Fibroblast of pulmonary artery (primary cell): ENCODE measurements around the gene TES.
A peak's percentile ranks its signal among the peaks of the same experiment; 100 is the strongest.

Experiments
- DNase-seq: peaks from one replicate; pipeline ENCODE4 v3.0.0-alpha.2; 2010; ENCODE audit warnings: low read depth
- H3K4me3 ChIP-seq: replicated peaks from 2 replicates; pipeline ENCODE4 v1.5.1; 2011; ENCODE audit warnings: low read depth, mild to moderate bottlenecking, control low read depth, low read length, moderate library complexity
- CTCF ChIP-seq: IDR thresholded peaks from 2 replicates; pipeline ENCODE4 v1.5.1; 2011; ENCODE audit warnings: mild to moderate bottlenecking, control low read depth, low read length, inconsistent platforms; ENCODE audit errors: missing control alignments

The TES gene

GRCh38 chr7:116193329-116194087 lies 16.8 kb upstream of the TES start:
- no peak for TF ChIP-seq CTCF
- H3K4me3 ChIP-seq: no peak overlapping the region
- no peak for DNase-seq

- no peak overlapping the region for H3K4me3 ChIP-seq
- DNase-seq: no peak
- no peak for TF ChIP-seq CTCF
These were observed 16.2 kb upstream of the TES start for GRCh38 chr7:116194115-116194514.

- no peak for TF ChIP-seq CTCF
- H3K4me3 ChIP-seq: no peak overlapping the region
- DNase-seq: peak; percentile 76
These were observed 14.9 kb upstream of the TES start for GRCh38 chr7:116195451-116195850.

GRCh38 chr7:116196947-116197346 lies 13.4 kb upstream of the TES start:
- no peak for TF ChIP-seq CTCF
- H3K4me3 ChIP-seq: no peak overlapping the region
- DNase-seq: no peak

GRCh38 chr7:116197360-116197759 lies 13.0 kb upstream of the TES start:
- TF ChIP-seq CTCF: no peak
- H3K4me3 ChIP-seq: no peak overlapping the region
- no peak for DNase-seq

GRCh38 chr7:116198748-116199410 lies 11.5 kb upstream of the TES start:
- no peak for TF ChIP-seq CTCF
- DNase-seq: no peak
- H3K4me3 ChIP-seq: no peak overlapping the region
